ENCODE data around the gene ALDH2. TPM values are rescaled to one million over a fixed set of nuclear protein-coding genes. Genes with fewer than 3 reads are reported as not detected.

The ALDH2 gene
- total and polyA plus RNA-seq, 10 of the 15 experiments (the other 5 are each of a cell fraction or from before 2014, with no cell fraction given): 1.4 to 16.4 (median 8.7) TPM

GRCh38 chr12:111842556-111843396, 76.0 kb downstream of the ALDH2 start:
- ATAC-seq (peak; percentile 58), FAIRE-seq (no peak), DNase-seq (ENCODE audit: low read depth, low spot score) (no peak)
- H2AFZ ChIP-seq (ENCODE audit: control insufficient read depth, low read depth, low read length): peak overlapping the region; percentile 93
- H4K20me1 ChIP-seq (ENCODE audit: control insufficient read depth, insufficient read depth): no peaks in the 10 kb centered on the region
- H3K79me2 ChIP-seq (ENCODE audit: control insufficient read depth, insufficient read depth, low read length): peaks cover 69% of the 10 kb centered on the region
- H3K27ac ChIP-seq (ENCODE audit: control insufficient read depth, insufficient read depth): peak overlapping the region; percentile 88
- ChIA-PET POLR2A (interaction anchor here (0.7 to 1.3 kb wide), 2 partner anchors 171 to 575 kb away, joined by 3 read pairs; no protein-coding TSS in a partner anchor), CTCF (interaction anchor here (1.5 to 2.6 kb wide), 3 partner anchors 16 to 208 kb away, joined by 4 to 14 read pairs (median 6); no protein-coding TSS in a partner anchor), SMC1A (ENCODE audit: uncharacterized antibody, unreplicated experiment) (no interaction called here), RAD21 (ENCODE audit: unreplicated experiment) (interaction anchor here (1.0 to 1.2 kb wide), 2 partner anchors 16 to 170 kb away, joined by 3 to 4 read pairs; partner anchors contain the start of genes ERP29 and TMEM116)
- no peak for TF ChIP-seq SMC3 (IDR thresholded peaks at IDR 0.05; ENCODE audit: borderline replicate concordance, low read length)
- no peak; the same call in 1 of the 2 replicates for TF ChIP-seq POLR2AphosphoS5 (IDR thresholded peaks at IDR 0.05; ENCODE audit: low read length)
- no peak for TF ChIP-seq YY1 (IDR thresholded peaks at IDR 0.05; ENCODE audit: low read depth, low read length)
- TF ChIP-seq EGR1 (IDR thresholded peaks at IDR 0.05; ENCODE audit: borderline replicate concordance in 1 of 2, low read depth in 2 of 2, low read length in 2 of 2): peak in 1 of 2 experiments; percentile 11; a peak in 1 of 3 replicates
- TF ChIP-seq TCF3 (IDR thresholded peaks at IDR 0.05; ENCODE audit: borderline replicate concordance, insufficient read depth, low read depth, low read length): no peak
- no peak for TF ChIP-seq SUPT20H (IDR thresholded peaks at IDR 0.05; ENCODE audit: borderline replicate concordance, control insufficient read depth, low read depth, low read length)
- TF ChIP-seq NRF1 (conservative IDR thresholded peaks at IDR 0.05; ENCODE audit: low read depth, low read length): no peak
- TF ChIP-seq RUNX3 (IDR thresholded peaks at IDR 0.05; ENCODE audit: low read length): 0 out of 2 replicates have a peak, but pooled peaks have one; percentile 11
- no peak for TF ChIP-seq ELK1 (IDR thresholded peaks at IDR 0.05; ENCODE audit: low read depth, low read length)
- no peak for TF ChIP-seq RBBP5 (conservative IDR thresholded peaks at IDR 0.05)
- no peak for TF ChIP-seq HDAC6 (IDR thresholded peaks at IDR 0.05; ENCODE audit: unreplicated experiment)
- TF ChIP-seq, protein P1, sequence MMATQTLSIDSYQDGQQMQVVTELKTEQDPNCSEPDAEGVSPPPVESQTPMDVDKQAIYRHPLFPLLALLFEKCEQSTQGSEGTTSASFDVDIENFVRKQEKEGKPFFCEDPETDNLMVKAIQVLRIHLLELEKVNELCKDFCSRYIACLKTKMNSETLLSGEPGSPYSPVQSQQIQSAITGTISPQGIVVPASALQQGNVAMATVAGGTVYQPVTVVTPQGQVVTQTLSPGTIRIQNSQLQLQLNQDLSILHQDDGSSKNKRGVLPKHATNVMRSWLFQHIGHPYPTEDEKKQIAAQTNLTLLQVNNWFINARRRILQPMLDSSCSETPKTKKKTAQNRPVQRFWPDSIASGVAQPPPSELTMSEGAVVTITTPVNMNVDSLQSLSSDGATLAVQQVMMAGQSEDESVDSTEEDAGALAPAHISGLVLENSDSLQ (IDR thresholded peaks at IDR 0.05): no peak
- TF ChIP-seq ZNF217 (IDR thresholded peaks at IDR 0.05): no peak
- TF ChIP-seq, protein P2, sequence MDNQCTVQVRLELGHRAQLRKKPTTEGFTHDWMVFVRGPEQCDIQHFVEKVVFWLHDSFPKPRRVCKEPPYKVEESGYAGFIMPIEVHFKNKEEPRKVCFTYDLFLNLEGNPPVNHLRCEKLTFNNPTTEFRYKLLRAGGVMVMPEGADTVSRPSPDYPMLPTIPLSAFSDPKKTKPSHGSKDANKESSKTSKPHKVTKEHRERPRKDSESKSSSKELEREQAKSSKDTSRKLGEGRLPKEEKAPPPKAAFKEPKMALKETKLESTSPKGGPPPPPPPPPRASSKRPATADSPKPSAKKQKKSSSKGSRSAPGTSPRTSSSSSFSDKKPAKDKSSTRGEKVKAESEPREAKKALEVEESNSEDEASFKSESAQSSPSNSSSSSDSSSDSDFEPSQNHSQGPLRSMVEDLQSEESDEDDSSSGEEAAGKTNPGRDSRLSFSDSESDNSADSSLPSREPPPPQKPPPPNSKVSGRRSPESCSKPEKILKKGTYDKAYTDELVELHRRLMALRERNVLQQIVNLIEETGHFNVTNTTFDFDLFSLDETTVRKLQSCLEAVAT (IDR thresholded peaks at IDR 0.05): peak; percentile 45
- no peak for TF ChIP-seq EZH2 (IDR thresholded peaks at IDR 0.05; ENCODE audit: borderline replicate concordance, control insufficient read depth, low read depth, low read length)
- TF ChIP-seq FOXK2 (IDR thresholded peaks at IDR 0.05): no peak
- no peak for TF ChIP-seq CBX5 (IDR thresholded peaks at IDR 0.05; ENCODE audit: low read depth)
- no peak for TF ChIP-seq SREBF1 (IDR thresholded peaks at IDR 0.05; ENCODE audit: low read length)
- TF ChIP-seq SIN3A (IDR thresholded peaks at IDR 0.05; ENCODE audit: low read depth, low read length): peak; percentile 47; the same call in 1 of the 2 replicates
- H3K4me3 ChIP-seq: peak overlapping the region; percentile 97
- H3K4me2 ChIP-seq (ENCODE audit: control insufficient read depth, insufficient read depth): peak overlapping the region; percentile 43; the same call in 1 of the 2 replicates
- intact Hi-C loops (cut with micrococcal nuclease; ENCODE audit: unreplicated experiment): loop anchor here (10.0 kb wide), 1 partner anchor 542 kb away; the partner anchor contains the start of gene HECTD4
- H3K9me3 ChIP-seq (replicated peaks; ENCODE audit: control insufficient read depth, insufficient read depth, low read length): no peaks in the 10 kb centered on the region; the same call in 2 of the 3 replicates
- H3K9ac ChIP-seq (ENCODE audit: control insufficient read depth, insufficient read depth, low read length): peak overlapping the region; percentile 91
- WGBS (ENCODE audit: insufficient coverage, insufficient replicate concordance, low lambda C conversion rate, missing lambda C conversion rate): 6% methylated on average over 43 of the region's 44 CpGs
- H3K4me1 ChIP-seq (ENCODE audit: control insufficient read depth, insufficient read depth, low read length): no peaks in the 10 kb centered on the region
- in situ Hi-C loops (cut with MboI): no loop called here
- no TSS peak for BruUV-seq (replicated peaks)
- peaks cover 0 to 5% of the 10 kb centered on the region in 2 experiments; a peak in 2 of 4 replicates for H3K36me3 ChIP-seq (ENCODE audit: control insufficient read depth in 2 of 2, insufficient read depth in 2 of 2, low read length in 1 of 2)
- no peaks in the 10 kb centered on the region for H3K27me3 ChIP-seq (replicated peaks in 1 of 2; ENCODE audit: control insufficient read depth in 2 of 2, insufficient read depth in 2 of 2, low read length in 1 of 2)

Data from GM12878 (cell line).